Measurements from ENCODE around the gene CRELD2. TPM values are rescaled to one million over a fixed set of nuclear protein-coding genes. Genes with fewer than 3 reads are reported as not detected.
A peak's percentile ranks its signal among the peaks of the same experiment; 100 is the strongest.

CRELD2 gene
- total and polyA plus RNA-seq, 2 experiments from 2014 or later: 35.7 to 47.7 TPM

DNA sequence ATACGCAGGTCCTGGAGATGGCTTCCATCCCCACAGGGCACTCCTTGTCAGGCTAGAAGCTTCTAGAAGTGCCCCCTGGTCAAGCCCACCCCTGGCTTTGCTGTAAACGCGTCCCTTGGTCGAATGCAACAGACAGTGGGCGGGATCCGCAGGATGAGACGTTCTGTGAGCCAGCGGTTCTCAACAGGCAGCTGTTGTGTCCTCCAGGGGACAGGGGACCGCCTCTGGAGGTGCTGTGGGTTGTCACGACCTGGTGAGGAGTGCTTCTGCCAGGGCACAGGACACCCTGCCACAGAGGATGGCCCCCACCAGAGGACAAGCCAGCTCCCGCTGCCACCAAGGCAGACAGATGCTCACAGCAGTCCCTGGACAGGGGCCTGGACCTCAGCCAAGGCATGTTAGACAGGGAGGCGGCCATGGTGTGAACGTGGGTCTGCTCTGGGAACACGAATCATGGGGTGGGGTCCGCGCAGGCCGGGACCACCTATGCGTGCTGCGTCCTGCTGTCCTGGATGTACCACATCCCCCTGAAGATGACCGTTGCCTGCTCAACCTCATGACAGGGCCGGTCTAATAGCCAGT, 11.7 kb downstream of the CRELD2 start (continued):
- TF ChIP-seq, protein P1, sequence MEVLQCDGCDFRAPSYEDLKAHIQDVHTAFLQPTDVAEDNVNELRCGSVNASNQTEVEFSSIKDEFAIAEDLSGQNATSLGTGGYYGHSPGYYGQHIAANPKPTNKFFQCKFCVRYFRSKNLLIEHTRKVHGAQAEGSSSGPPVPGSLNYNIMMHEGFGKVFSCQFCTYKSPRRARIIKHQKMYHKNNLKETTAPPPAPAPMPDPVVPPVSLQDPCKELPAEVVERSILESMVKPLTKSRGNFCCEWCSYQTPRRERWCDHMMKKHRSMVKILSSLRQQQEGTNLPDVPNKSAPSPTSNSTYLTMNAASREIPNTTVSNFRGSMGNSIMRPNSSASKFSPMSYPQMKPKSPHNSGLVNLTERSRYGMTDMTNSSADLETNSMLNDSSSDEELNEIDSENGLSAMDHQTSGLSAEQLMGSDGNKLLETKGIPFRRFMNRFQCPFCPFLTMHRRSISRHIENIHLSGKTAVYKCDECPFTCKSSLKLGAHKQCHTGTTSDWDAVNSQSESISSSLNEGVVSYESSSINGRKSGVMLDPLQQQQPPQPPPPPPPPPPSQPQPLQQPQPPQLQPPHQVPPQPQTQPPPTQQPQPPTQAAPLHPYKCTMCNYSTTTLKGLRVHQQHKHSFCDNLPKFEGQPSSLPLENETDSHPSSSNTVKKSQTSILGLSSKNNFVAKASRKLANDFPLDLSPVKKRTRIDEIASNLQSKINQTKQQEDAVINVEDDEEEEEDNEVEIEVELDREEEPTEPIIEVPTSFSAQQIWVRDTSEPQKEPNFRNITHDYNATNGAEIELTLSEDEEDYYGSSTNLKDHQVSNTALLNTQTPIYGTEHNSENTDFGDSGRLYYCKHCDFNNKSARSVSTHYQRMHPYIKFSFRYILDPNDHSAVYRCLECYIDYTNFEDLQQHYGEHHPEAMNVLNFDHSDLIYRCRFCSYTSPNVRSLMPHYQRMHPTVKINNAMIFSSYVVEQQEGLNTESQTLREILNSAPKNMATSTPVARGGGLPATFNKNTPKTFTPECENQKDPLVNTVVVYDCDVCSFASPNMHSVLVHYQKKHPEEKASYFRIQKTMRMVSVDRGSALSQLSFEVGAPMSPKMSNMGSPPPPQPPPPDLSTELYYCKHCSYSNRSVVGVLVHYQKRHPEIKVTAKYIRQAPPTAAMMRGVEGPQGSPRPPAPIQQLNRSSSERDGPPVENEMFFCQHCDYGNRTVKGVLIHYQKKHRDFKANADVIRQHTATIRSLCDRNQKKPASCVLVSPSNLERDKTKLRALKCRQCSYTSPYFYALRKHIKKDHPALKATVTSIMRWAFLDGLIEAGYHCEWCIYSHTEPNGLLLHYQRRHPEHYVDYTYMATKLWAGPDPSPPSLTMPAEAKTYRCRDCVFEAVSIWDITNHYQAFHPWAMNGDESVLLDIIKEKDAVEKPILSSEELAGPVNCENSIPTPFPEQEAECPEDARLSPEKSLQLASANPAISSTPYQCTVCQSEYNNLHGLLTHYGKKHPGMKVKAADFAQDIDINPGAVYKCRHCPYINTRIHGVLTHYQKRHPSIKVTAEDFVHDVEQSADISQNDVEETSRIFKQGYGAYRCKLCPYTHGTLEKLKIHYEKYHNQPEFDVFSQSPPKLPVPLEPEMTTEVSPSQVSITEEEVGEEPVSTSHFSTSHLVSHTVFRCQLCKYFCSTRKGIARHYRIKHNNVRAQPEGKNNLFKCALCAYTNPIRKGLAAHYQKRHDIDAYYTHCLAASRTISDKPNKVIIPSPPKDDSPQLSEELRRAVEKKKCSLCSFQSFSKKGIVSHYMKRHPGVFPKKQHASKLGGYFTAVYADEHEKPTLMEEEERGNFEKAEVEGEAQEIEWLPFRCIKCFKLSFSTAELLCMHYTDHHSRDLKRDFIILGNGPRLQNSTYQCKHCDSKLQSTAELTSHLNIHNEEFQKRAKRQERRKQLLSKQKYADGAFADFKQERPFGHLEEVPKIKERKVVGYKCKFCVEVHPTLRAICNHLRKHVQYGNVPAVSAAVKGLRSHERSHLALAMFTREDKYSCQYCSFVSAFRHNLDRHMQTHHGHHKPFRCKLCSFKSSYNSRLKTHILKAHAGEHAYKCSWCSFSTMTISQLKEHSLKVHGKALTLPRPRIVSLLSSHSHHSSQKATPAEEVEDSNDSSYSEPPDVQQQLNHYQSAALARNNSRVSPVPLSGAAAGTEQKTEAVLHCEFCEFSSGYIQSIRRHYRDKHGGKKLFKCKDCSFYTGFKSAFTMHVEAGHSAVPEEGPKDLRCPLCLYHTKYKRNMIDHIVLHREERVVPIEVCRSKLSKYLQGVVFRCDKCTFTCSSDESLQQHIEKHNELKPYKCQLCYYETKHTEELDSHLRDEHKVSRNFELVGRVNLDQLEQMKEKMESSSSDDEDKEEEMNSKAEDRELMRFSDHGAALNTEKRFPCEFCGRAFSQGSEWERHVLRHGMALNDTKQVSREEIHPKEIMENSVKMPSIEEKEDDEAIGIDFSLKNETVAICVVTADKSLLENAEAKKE (CRISPR knock-in tag; IDR thresholded peaks at IDR 0.05): no peak
- no peak for TF ChIP-seq STAT1 (IDR thresholded peaks at IDR 0.05; ENCODE audit: unreplicated experiment)

DNA sequence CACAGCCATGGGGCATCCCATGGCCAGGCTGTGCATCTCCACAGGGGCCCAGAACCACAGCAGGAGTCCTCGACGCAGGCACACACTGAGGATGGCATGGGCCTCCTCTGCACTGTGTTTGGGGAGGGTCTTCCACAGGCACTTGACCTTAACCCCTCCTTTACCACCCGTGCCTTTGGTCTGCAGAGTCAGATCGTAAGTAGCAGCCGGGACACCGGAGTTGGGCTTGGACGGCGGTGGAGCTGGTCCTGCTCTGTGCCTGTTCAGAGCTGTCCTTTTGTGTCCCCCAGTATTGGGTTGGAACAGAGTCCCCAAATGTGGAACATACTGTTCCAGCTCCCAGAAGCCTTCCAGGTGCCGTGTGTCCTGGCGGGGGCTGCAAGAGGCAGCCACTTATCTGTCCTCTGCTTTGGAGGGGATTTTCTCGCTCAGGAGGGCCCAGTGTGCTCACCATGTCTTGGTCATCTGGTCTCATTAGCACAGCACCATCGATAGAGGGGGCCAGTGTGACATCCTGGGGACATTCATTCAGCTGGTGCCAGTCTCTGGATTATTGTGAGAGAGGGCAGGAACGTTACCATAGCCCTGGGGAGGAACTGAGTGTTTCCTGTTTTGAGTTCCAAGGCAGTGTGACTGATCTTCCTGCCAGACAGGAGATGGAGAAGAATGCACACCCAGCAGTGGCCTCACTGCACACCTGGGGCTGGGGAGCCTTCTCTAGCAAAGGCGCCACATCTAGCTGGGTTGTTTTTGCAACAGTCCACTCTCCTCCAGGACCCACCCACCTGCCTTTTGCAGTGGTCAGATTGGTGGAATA, 12.4 kb downstream of the CRELD2 start:
- Mint-ChIP-seq H3K27ac (no peak overlapping the region), H3K4me3 (no peak overlapping the region), H3K27me3 (ENCODE audit: insufficient read depth, low read depth, poor library complexity) (peaks cover 18% of the 10 kb centered on the region), H3K9me3 (no peaks in the 10 kb centered on the region), H3K36me3 (ENCODE audit: low read depth) (peaks cover 2% of the 10 kb centered on the region; the same call in 1 of the 3 replicates), H3K4me1 (peaks cover 9% of the 10 kb centered on the region)
- H3K4me3 ChIP-seq: no peak overlapping the region
- H3K4me2 ChIP-seq: no peak overlapping the region
- no peaks in the 10 kb centered on the region for H4K20me1 ChIP-seq (replicated peaks; ENCODE audit: insufficient read depth)
- no peak overlapping the region for H3K27ac ChIP-seq (ENCODE audit: low read depth)
- DNase-seq (ENCODE audit: low spot score) (peak; percentile 43), ATAC-seq (no peak)
- H3K4me1 ChIP-seq (ENCODE audit: insufficient read depth): peaks cover 2% of the 10 kb centered on the region; the same call in 1 of the 2 replicates
- H3F3A ChIP-seq (replicated peaks; ENCODE audit: low read depth): no peaks in the 10 kb centered on the region; the same call in 1 of the 2 replicates
- H3K36me3 ChIP-seq (ENCODE audit: insufficient read depth): no peaks in the 10 kb centered on the region
- H3K79me2 ChIP-seq (replicated peaks; ENCODE audit: insufficient read depth): no peaks in the 10 kb centered on the region
- peaks cover 9% of the 10 kb centered on the region for H3K27me3 ChIP-seq (ENCODE audit: insufficient read depth)
- no peak for TF ChIP-seq ZNF331 (CRISPR knock-in tag; IDR thresholded peaks at IDR 0.05; ENCODE audit: low read depth)
- TF ChIP-seq, protein P2, sequence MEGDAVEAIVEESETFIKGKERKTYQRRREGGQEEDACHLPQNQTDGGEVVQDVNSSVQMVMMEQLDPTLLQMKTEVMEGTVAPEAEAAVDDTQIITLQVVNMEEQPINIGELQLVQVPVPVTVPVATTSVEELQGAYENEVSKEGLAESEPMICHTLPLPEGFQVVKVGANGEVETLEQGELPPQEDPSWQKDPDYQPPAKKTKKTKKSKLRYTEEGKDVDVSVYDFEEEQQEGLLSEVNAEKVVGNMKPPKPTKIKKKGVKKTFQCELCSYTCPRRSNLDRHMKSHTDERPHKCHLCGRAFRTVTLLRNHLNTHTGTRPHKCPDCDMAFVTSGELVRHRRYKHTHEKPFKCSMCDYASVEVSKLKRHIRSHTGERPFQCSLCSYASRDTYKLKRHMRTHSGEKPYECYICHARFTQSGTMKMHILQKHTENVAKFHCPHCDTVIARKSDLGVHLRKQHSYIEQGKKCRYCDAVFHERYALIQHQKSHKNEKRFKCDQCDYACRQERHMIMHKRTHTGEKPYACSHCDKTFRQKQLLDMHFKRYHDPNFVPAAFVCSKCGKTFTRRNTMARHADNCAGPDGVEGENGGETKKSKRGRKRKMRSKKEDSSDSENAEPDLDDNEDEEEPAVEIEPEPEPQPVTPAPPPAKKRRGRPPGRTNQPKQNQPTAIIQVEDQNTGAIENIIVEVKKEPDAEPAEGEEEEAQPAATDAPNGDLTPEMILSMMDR (conservative IDR thresholded peaks at IDR 0.05; ENCODE audit: low read depth in 2 of 2): peak; percentile 27 to 71
- H3K9me2 ChIP-seq (ENCODE audit: insufficient read depth): no peaks in the 10 kb centered on the region
- H2AFZ ChIP-seq: no peak overlapping the region

Data from GM23338 (cell line).